OCI-LY1 (cell line): ENCODE data around the gene TMEM203.

Source experiments
- H2AFZ ChIP-seq: fragments of 200-600 bp; sonication (generic), shearing (Covaris generic); 2 replicates; pipeline ENCODE4 v1.6.0; 2014; ENCODE audit warnings: antibody characterized with exemption, mild to moderate bottlenecking, low read length
- H3F3A ChIP-seq: fragments of 200-600 bp; sonication (generic), shearing (Covaris generic); 2 replicates; pipeline ENCODE4 v1.6.0; 2014; ENCODE audit warnings: mild to moderate bottlenecking, antibody characterized with exemption, low read length, moderate library complexity; ENCODE audit not compliant: insufficient read depth
- H3K27ac ChIP-seq: fragments of 200-600 bp; sonication (generic); 2 replicates; pipeline ENCODE4 v1.5.1; 2014; ENCODE audit warnings: low read length, mixed run types, mild to moderate bottlenecking, low read depth; ENCODE audit not compliant: poor library complexity, severe bottlenecking
- H3K27me3 ChIP-seq: fragments of 200-600 bp; sonication (generic); 2 replicates; pipeline ENCODE4 v1.6.0; 2014; ENCODE audit warnings: antibody characterized with exemption, mild to moderate bottlenecking, low read length, moderate library complexity; ENCODE audit not compliant: insufficient read depth
- H3K36me3 ChIP-seq: fragments of 200-600 bp; sonication (generic); 2 replicates; pipeline ENCODE4 v1.6.1; 2014; ENCODE audit warnings: mild to moderate bottlenecking, antibody characterized with exemption, low read length, moderate library complexity, mixed read lengths; ENCODE audit not compliant: insufficient read depth
- H3K4me1 ChIP-seq: fragments of 200-600 bp; sonication (generic); 2 replicates; pipeline ENCODE4 v1.5.1; 2014; ENCODE audit warnings: mild to moderate bottlenecking, low read length, moderate library complexity; ENCODE audit not compliant: insufficient read depth, severe bottlenecking
- H3K4me2 ChIP-seq: fragments of 200-600 bp; sonication (generic), shearing (Covaris generic); 2 replicates; pipeline ENCODE4 v1.6.1; 2014; ENCODE audit warnings: low read length
- H3K4me3 ChIP-seq: fragments of 200-600 bp; sonication (generic); 2 replicates; pipeline ENCODE4 v1.5.1; 2014; ENCODE audit warnings: low read length, low read depth, mild to moderate bottlenecking, mixed read lengths; ENCODE audit not compliant: poor library complexity, severe bottlenecking
- H3K79me2 ChIP-seq: fragments of 200-600 bp; shearing (Covaris generic); 2 replicates; pipeline ENCODE4 v1.6.1; 2016; ENCODE audit warnings: mixed run types, low read length, mixed read lengths; ENCODE audit not compliant: insufficient read depth
- H3K9ac ChIP-seq: fragments of 200-600 bp; sonication (generic), shearing (Covaris generic); 2 replicates; pipeline ENCODE4 v1.6.1; 2014; ENCODE audit warnings: mild to moderate bottlenecking, low read length, mixed read lengths
- H3K9me2 ChIP-seq: fragments of 200-600 bp; sonication (generic), shearing (Covaris generic); 2 replicates; pipeline ENCODE4 v1.6.1; 2014; ENCODE audit warnings: low read depth, mild to moderate bottlenecking, low read length, mixed read lengths
- H3K9me3 ChIP-seq: fragments of 200-600 bp; shearing (Covaris generic); 2 replicates; pipeline ENCODE4 v1.6.1; 2014; ENCODE audit warnings: low read length, mixed read lengths
- H4K20me1 ChIP-seq: fragments of 200-600 bp; sonication (generic), shearing (Covaris generic); 2 replicates; pipeline ENCODE4 v1.6.0; 2016; ENCODE audit warnings: mild to moderate bottlenecking, low read length; ENCODE audit not compliant: insufficient read depth
- EZH2 ChIP-seq: fragments of 200-600 bp; sonication (generic), shearing (Covaris generic); IDR thresholded peaks from 2 replicates; pipeline ENCODE4 v1.8.0; 2017; ENCODE audit warnings: borderline replicate concordance, mixed run types, mild to moderate bottlenecking, antibody characterized with exemption, low read length, moderate library complexity, mixed read lengths
- TF ChIP-seq, protein P1 (sequence below): fragments of 200-600 bp; sonication (generic), shearing (Covaris generic); IDR thresholded peaks from 2 replicates; pipeline ENCODE4 v1.5.1; 2017; ENCODE audit warnings: mild to moderate bottlenecking, antibody characterized with exemption, low read length, moderate library complexity, mixed read lengths

TMEM203 gene

DNA sequence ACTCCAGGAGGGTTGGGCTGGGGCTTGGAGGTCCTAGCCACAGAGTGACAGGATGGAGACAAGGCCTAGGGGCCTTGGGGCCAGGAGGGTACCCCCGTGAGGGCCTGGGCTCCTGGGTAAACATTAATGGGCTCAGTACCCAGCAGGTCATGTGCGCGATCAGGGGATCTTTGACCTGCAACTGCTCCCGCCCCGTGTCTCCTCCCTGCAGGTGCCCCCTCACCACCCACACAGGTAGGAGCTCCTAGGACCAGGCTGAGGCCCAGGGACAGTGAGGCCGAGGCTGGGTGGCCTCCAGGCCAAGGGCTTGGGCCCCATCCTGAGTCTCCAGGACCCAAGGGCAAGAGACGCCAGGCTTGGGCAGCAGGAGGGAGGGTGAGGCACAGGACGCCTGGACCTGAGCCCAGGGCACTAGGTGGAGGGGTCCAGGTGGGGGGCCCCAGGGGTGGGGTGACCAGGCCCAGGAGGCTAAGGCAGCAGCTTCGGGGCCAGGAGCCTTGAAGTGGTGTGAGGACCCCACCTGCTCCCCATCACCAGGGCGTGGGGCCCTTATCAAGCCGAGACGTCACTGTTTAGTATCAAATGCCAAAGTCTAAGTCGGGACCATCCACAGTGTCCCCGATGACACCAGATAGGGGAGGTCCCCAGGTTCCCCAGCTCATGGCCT is 25.4 kb upstream of the TMEM203 start, which contains the start of gene SLC34A3:
SLC34A3 (plus strand) TSS at position 197 of the 667 bp plus-strand sequence. CDS start 802 bp downstream, outside the sequence.
- no peak within 1 kb of the TSS for H3K4me2 ChIP-seq
- H2AFZ ChIP-seq = no peak within 1 kb of the TSS
- H3K4me3 ChIP-seq = no peak within 1 kb of the TSS
- H3K27me3 ChIP-seq = peaks cover 12% of the 10 kb centered on the region; the same call in 1 of the 2 replicates
- TF ChIP-seq EZH2 = no peak
- TF ChIP-seq, protein P1, sequence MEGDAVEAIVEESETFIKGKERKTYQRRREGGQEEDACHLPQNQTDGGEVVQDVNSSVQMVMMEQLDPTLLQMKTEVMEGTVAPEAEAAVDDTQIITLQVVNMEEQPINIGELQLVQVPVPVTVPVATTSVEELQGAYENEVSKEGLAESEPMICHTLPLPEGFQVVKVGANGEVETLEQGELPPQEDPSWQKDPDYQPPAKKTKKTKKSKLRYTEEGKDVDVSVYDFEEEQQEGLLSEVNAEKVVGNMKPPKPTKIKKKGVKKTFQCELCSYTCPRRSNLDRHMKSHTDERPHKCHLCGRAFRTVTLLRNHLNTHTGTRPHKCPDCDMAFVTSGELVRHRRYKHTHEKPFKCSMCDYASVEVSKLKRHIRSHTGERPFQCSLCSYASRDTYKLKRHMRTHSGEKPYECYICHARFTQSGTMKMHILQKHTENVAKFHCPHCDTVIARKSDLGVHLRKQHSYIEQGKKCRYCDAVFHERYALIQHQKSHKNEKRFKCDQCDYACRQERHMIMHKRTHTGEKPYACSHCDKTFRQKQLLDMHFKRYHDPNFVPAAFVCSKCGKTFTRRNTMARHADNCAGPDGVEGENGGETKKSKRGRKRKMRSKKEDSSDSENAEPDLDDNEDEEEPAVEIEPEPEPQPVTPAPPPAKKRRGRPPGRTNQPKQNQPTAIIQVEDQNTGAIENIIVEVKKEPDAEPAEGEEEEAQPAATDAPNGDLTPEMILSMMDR = no peak
- no peak within 1 kb of the TSS for H3K9ac ChIP-seq
- no peaks in the 10 kb centered on the region for H3K4me1 ChIP-seq
- H3F3A ChIP-seq = no peaks in the 10 kb centered on the region
- no peaks in the 10 kb centered on the region for H3K36me3 ChIP-seq
- H3K79me2 ChIP-seq = no peaks in the 10 kb centered on the region
- H3K27ac ChIP-seq = no peak within 1 kb of the TSS
- no peaks in the 10 kb centered on the region for H3K9me2 ChIP-seq
- no peaks in the 10 kb centered on the region for H3K9me3 ChIP-seq
- H4K20me1 ChIP-seq = no peaks in the 10 kb centered on the region

DNA sequence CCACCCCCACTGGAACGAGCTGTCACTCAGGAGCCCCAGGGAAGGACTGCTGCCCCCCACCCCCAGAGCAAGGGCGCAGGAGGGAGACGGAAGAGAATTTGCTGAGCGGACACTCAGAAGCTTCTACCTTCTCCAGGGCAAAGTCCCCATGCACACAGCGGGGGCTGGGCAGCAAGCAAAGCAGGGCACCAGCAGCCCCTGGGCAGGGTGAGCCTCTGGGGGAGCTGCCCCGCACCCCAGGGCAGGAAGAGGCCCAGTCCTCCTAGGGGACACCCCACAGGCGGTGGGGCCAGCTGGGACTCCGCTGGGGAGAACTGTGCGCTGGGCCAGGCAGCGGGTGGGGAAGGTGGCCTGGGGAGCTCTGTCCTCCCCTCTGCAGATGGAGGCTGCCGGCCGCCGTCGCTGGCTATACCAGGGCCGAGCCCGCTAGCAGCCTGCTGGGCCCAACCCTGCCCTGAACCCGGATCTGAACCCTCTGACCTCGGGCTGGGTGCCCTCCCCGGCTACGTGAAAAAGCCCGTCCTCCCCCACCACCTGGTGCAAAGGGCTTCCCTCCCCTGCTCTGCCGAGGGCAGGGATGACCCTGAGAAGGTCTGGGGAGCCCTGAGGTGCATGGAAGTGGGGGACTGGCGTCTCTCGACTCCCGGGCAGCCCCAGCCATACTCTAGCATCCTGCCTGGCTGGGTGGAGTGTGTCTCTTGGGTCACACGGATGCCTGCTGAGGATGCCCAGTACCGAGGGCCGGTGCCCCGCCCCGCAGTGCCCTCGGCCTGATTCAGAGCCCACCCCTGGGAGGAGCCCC is 24.7 kb upstream of the TMEM203 start:
- Histone ChIP-seq H3K27me3 (peaks cover 12% of the 10 kb centered on the region; the same call in 1 of the 2 replicates), H3K9me3 (no peaks in the 10 kb centered on the region), H3F3A (no peaks in the 10 kb centered on the region), H4K20me1 (no peaks in the 10 kb centered on the region), H3K36me3 (no peaks in the 10 kb centered on the region), H3K9ac (no peak overlapping the region), H3K9me2 (no peaks in the 10 kb centered on the region), H3K4me1 (no peaks in the 10 kb centered on the region), H3K79me2 (no peaks in the 10 kb centered on the region), H3K27ac (no peak overlapping the region), H3K4me3 (no peak overlapping the region), H2AFZ (no peak overlapping the region), H3K4me2 (no peak overlapping the region)
- TF ChIP-seq, protein P1 = no peak
- no peak for TF ChIP-seq EZH2

DNA sequence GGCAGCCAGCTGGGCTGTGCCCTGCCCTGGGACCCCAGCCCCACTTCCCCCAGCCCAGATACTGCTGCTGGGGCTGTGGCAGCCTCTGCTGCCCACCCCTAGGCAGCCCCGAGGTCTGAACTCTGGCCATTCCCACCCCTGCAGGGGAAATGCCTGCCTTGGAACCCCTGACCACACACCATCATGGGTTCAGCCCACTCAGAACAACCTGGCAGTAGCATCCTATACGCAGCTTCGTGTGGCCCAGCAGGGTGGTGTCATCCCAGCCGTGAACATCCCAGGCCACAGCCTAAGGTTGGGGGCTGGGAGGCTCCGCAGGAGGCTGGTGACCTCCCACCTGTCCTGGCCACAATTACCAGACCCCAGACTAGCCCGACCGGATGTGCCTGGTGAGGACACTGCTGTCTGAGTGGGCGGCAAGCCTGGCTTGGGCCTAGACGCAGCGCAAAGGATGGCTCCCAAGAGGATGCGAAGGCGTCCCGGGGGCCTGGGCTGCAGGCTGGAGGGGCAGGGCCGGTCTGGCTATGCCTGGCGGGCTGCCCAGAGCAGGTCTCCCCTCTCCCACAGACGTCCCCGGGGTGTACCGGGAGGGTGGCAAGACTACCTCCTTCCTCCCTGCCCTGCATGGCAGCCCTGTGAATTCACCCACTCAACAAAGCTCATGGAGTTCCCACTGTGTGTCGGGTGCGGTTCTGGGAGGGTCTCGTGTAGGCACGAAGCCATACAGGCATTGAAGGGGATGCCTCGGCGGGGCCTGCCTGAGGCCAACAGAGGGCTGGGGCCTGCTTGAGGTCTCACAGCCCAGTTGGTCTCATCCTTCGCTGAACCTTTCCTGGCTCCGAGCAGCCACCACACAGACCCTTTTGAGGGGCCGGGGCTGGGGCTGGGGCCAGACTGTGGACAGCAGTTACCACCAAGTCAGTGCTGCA is 23.8 kb upstream of the TMEM203 start:
- H4K20me1 ChIP-seq = no peaks in the 10 kb centered on the region
- H2AFZ ChIP-seq = no peak overlapping the region
- no peak overlapping the region for H3K9ac ChIP-seq
- H3K36me3 ChIP-seq = no peaks in the 10 kb centered on the region
- H3K9me2 ChIP-seq = no peaks in the 10 kb centered on the region
- no peaks in the 10 kb centered on the region for H3K79me2 ChIP-seq
- H3K4me3 ChIP-seq = no peak overlapping the region
- no peak overlapping the region for H3K27ac ChIP-seq
- H3K4me1 ChIP-seq = peaks cover 2% of the 10 kb centered on the region
- TF ChIP-seq EZH2 = no peak
- TF ChIP-seq, protein P1 = no peak
- H3K4me2 ChIP-seq = no peak overlapping the region
- H3F3A ChIP-seq = no peaks in the 10 kb centered on the region
- H3K9me3 ChIP-seq = no peaks in the 10 kb centered on the region
- peaks cover 12% of the 10 kb centered on the region; the same call in 1 of the 2 replicates for H3K27me3 ChIP-seq
